Measurements from ENCODE around the gene LMBRD1.

GRCh38 chr6:69673298-69673697 lies 123.5 kb downstream of the LMBRD1 start:
- TF ChIP-seq CTCF (IDR thresholded peaks at IDR 0.05; ENCODE audit: poor library complexity) (no peak), EZH2 (IDR thresholded peaks at IDR 0.05; ENCODE audit: borderline replicate concordance) (no peak)

Measured in hepatocyte (in vitro differentiated cells).